Posterior vena cava (tissue), 2 donors: ENCODE results near the gene SWAP70. TPM values are rescaled to one million over a fixed set of nuclear protein-coding genes. Genes with fewer than 3 reads are reported as not detected.
"Not testable (repeated sequence)": the region's sequence is repeated elsewhere in the genome, so short reads cannot be mapped to it uniquely, and the experiment has no call there.

Experiments
- DNase-seq: peaks from one replicate; pipeline ENCODE4 v3.0.0-alpha.2; 2020; ENCODE audit warnings: low spot score
- intact Hi-C, 2 donors: fragments of 100-400 bp; cut with DNase I; formaldehyde crosslinking; loops; one replicate each; pipeline versions ENCODE4 v1.14.1 to v1.14.2; 2022 to 2023
- total RNA-seq, 2 donors: library from RNA; stranded (reverse); fragmentation: NEBNext Ultra II Directional; extraction: Animal tissue kit (Norgen Biotek cat#: 25700); gene quantifications; one replicate each; pipeline ENCODE4 v1.2.1, GENCODE V29; 2021
- donor health status: DM: yes; HTN: yes; CAD: no.
- donor health status: DM: yes; HTN: yes; CAD: no.

The SWAP70 gene
- total RNA-seq, 2 donors from 2014 or later, result 39.4 to 57.0 TPM

DNA sequence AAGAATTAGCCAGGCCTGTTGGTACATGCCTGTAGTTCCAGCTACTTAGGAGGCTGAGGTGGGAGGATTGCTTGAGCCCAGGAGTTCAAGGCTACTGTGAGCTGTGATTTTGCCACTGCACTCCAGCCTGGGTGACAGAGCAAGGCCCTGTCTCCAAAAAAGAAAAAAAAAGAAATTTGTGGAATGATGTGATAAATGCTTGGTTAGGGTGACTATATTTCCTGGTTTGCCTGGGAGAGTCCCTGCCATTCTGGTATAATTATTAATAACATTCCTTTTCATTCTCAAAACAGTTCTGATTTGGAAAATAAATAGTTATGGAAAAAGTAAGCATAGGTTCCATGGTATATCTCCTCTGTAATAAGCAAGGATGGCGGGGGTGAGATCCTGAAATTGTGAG is 74.8 kb downstream of the SWAP70 start:
- no peak for DNase-seq
- intact Hi-C loops, result loop anchor here in 1 of 2 donors (10.0 kb wide), 1 partner anchor 114 kb away; no protein-coding TSS in a partner anchor

DNA sequence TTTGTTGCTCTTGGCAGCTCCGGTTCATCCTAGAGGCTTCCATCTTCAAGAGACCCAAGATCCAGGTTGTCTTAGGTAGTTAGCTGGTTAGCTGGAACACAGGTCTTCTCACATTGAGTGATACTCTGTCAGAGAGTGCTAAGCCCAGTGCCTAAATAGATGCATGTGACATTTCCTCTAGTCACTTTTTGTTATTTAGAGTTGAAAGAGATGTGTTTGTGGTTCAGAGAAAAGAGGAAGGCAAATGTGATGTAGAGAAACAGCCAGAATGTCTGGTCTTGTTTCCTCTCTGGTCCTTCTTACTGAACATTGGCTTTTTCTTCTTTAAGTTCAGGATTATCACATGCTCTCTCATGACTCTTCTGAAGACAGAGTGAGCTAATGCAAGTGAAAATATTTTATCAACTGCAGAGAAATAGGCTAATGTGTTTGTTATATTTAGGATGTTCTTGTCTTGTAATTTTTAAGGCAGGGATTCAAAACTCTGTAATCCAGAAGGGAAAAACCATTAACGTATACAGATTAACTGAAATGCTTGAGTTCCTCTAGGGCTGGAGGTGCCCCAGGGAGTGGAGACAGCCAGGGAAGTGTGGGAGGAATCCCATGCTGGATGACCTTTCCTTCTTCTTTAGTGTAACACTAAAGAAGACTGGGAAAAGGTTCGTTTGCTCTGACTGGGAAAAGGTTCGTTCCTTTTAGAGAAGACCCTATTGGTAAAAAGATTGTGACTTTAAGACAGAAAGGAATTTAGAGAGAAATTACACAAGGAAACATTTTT is 75.4 kb downstream of the SWAP70 start:
- no peak for DNase-seq
- intact Hi-C loops, result loop anchor here in 1 of 2 donors (10.0 kb wide), 1 partner anchor 115 kb away; no protein-coding TSS in a partner anchor

DNA sequence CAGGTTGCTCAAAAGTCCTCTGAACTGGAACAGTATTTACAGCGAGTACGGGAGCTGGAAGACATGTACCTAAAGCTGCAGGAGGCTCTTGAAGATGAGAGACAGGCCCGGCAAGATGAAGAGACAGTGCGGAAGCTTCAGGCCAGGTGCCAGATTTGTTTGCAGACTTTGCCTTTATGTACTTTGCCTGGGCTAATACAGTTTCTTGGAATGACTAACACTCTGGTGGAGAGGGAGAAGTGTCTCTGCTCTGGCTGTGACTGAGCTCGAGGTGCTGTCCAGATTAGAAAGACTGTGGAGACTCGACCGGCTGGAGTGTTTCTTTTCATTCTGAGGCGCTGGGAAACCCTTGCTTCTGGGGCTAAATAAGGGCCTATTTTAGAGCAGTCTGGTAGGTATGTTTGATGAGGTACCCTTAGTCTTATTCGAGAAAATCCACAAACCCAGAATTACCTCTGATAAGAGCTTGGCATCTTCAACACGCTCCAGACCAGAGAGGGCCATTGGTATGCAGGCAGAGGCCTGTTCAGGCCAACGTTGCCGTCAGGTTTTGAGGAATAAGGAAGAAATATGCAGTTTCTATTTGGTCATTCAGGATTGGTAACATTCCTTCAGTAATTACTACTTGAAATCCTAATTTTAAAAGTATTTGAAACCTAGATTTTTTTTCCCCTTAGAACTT is 76.5 kb downstream of the SWAP70 start:
- DNase-seq, result no peak
- intact Hi-C loops, result no loop called here

DNA sequence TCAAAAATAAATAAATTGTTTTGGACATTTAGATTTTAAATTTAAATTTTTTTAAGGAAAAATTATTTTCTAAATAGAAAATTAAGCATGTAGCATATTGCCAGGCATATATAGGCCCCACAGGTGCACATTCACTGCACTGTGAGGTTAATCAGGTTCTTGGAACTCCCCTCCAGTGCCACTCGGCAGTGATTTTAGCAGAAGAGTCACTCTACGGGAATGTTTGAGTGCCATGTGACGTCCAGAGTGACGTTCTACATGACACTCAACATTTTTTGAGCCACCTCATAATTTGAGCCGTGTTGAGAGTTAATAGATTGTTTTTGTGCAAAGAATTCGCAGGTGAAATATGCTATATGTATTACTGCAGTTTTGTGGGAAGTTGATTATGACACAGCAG is 77.4 kb downstream of the SWAP70 start:
- intact Hi-C loops, result no loop called here
- DNase-seq, result no peak

DNA sequence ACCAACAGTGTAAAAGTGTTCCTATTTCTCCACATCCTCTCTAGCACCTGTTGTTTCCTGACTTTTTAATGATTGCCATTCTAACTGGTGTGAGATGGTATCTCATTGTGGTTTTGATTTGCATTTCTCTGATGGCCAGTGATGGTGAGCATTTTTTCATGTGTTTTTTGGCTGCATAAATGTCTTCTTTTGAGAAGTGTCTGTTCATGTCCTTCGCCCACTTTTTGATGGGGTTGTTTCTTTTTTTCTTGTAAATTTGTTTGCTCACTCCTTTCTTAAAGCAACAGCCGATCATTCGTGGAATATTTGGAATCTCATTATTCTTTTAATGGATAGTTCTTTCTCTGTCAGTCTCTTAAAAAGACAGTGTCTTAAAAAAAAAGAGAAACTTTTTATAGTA is 79.6 kb downstream of the SWAP70 start:
- intact Hi-C loops, DNase-seq: not testable (repeated sequence)

DNA sequence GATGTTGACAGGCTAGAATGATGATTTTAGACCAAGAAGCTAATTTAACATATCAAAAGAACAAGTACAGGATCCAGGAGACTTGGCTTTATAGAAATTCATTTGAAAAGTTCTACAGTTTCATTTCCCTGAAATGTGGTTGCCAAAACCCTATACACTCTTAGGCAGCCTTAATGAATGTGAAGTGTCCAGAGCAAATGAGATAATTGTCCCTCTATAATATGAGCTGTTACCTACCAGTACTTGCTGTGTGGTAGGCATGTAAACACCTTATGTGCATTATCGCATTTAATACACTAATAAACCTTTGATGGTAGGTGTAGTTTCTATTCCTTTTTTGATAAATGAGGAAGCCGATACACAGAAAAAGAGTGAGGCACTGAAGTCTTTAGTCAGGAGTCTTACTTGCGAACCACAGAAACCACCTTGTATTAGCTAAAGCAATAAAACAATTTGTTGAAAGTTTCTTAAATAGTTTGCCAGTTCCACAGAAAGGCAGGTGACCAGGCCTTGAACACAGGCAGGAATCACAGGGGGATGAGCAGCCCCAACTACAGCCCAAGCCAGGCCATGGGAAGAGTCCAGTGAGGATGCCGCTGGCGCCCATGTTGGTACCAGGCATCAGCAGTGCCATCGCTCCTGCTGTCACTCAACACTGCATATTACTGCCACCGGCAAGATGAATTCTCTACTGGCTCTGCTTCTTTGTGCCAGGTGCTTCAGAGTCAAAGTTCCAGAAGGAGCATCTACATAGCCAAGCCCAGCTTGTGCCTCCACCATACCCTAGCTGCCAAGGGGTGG is 81.7 kb downstream of the SWAP70 start:
- no peak for DNase-seq
- intact Hi-C loops, result loop anchor here in 1 of 2 donors (5.0 kb wide), 1 partner anchor 273 kb away; no protein-coding TSS in a partner anchor

DNA sequence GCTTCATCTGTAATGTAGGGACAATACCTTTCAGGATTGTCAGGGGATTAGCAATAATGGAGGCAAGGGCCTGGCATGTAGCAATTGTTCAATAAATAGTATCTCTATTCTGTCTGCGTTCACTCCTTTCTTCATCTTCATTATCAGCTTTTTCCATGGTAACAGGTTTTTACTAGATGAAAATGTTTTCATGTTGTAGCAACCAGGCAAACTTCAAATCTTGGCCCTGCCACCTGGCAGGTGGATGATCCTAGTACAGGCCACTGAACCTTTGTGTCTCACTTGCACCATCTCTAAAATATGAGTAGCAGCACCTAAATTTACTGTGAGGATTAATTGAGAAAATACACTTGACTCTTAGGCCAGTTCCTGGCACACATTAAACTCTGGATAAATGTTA is 83.4 kb downstream of the SWAP70 start:
- intact Hi-C loops, result loop anchor here in 1 of 2 donors (5.0 kb wide), 1 partner anchor 275 kb away; no protein-coding TSS in a partner anchor
- DNase-seq, result no peak

DNA sequence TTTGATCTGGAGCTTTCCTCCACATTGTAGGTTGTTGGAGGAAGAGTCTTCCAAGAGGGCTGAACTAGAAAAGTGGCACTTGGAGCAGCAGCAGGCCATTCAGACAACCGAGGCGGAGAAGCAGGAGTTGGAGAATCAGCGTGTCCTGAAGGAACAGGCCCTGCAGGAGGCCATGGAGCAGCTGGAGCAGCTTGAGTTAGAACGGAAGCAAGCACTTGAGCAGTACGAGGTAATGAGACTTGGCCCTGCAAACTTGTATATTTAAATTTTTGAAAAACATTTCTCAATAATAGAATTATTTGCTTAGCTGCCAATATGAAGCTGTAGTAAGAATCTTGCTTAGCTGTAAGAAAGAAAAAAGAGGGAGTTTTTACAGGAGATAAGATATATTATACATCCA is 84.0 kb downstream of the SWAP70 start:
- intact Hi-C loops, result loop anchor here in 1 of 2 donors (5.0 kb wide), 1 partner anchor 276 kb away; no protein-coding TSS in a partner anchor

DNA sequence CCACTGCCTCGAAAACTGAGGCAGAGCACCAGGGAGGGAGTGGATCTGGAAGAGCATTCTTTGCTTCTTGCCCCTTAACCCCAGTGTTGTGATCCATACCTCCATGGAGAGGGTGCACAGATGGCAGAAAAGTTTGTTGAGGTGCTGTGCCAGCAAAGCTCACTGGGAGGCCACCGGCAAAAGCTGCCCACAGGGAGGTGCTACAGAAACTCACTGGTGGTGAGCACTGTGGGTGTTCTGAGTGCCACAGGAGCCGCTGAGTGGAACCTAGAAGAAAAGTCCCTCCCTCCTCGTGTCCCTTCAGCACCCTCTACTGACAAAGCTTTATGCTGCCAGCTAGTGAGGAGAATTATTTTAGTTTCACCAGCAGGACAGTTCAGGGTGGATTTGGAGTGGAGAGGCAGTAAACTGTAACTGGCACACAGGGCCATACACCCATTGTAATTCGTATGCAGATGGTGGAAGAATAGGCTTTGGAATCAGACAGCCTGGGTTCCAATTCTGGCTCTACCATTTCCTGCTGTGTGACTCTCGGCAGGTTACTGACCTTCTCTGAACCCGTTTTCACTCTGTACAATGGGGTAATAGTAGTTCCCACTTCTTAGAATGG is 84.6 kb downstream of the SWAP70 start:
- DNase-seq, result no peak
- intact Hi-C loops, result loop anchor here in 1 of 2 donors (5.0 kb wide), 1 partner anchor 276 kb away; no protein-coding TSS in a partner anchor

More for the DNA sequence above, 84.0 kb downstream of the SWAP70 start:
- DNase-seq, result no peak

DNA sequence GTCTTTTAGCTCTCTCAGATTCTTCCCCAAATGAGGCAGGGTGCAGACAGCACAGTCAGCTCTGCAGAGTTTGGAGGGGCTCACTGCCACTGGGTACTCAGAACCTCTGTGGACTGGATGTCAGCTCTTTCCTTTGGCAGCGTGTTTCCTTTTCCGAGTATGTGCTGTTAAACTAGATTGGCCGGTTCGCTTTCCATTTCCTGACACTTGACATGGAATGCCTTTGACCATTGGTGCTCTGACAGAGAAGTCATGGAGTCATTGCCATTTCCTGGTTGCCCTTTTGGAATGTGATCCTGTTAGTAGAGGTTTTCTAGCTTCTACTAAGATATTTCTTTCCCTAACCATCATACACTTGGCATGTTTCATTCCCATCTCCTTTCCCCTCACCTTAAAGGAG is 86.7 kb downstream of the SWAP70 start:
- DNase-seq, result no peak
- intact Hi-C loops, result loop anchor here in 1 of 2 donors (10.0 kb wide), 2 partner anchors 136 to 1844 kb away; no protein-coding TSS in a partner anchor

DNA sequence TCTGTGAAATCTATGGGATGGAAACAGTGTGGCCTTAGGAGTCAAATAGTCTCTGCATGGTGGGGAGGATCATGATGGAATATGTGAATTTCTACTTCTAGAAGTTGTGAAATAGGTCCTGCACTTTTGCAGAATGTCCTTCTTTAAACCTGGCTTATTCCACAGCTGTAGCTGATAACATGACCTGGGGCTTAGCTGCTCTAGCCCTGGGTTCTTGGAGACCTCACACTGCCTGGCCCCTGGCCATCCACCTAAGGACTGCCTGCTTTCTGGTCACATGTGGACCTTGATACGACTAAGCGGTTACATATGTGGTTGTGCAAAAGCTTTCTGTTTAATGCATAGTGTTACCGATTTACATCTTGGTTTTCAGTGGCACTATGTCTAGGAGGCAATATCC is 88.2 kb downstream of the SWAP70 start:
- DNase-seq, result no peak
- intact Hi-C loops, result loop anchor here in 1 of 2 donors (10.0 kb wide), 2 partner anchors 137 to 1843 kb away; no protein-coding TSS in a partner anchor

DNA sequence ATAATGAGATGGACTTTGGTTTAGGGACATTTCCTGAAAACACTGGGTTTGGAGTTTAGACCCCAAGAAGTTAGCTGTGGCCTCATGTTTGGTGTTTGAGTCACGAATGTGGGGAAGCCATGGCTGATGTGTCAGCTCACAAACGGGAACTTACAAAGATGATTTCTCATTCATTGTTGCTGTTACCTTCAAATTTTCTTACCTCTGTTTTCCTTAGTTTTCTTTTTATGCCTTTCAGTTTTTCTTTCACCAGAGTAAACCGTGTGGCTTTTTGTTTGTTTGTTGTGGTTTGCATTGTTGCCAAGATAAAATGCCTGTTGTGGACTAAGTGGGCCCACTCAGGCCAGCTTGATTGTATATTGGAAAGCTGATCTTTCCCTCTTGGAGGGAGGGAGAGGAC is 89.1 kb downstream of the SWAP70 start:
- intact Hi-C loops, result loop anchor here in 1 of 2 donors (10.0 kb wide), 2 partner anchors 138 to 1842 kb away; no protein-coding TSS in a partner anchor
- no peak for DNase-seq

DNA sequence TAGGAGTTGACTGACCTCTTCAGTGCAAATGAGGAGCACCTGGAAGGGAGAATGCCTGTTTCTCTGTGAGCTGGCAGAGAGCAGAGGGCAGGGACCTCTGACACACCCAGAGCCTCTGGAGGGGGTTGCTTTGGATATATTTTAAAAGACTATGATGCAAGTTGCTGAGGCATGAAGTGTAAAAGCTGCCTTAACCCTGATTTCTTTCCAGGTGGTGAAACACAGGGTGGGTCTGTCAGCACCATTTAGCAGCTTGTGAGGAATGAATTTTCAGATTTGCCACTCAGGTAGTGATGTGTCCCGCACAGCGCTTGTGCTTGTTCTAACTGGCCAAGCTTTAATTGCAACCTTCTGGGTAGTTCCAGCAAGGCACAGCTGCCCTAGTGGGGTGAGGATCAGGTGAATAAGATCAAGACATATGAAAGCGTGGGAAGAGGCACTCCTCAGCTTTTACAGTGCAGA is 90.2 kb downstream of the SWAP70 start:
- intact Hi-C loops, result loop anchor here in 1 of 2 donors (10.0 kb wide), 2 partner anchors 139 to 1841 kb away; no protein-coding TSS in a partner anchor
- DNase-seq, result no peak

DNA sequence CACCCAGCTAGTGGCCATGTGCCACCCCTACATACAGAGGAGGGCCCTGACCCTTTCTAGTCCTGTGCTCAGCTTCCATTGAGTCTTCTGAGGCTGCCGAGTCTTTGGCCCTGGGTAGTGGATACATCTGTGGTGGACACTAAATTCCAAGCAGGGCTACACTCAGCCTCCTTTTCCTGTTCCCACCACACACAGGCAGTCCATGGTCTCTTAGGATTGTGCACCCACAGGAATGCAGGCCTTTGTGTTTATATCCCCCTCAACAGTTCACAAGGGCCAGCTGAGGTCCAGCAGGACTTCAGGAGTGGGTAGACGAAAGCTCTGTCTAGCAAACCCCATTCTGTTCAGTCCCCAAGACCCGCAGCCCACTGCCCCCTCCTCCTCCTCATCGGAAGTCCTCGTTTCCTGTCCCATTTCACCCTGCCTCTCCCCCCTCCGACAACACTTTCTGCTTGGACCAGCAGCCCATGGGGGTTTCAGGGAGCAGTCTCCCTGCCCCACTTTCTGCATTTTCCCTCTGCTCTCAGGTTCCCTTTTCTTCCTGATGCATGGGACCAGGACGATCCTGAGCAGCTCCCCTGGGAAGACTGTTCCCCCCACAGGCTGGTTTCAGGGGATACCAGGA is 91.8 kb downstream of the SWAP70 start:
- no peak for DNase-seq
- intact Hi-C loops, result loop anchor here (5.0 to 10.0 kb wide), 6 partner anchors 141 to 1839 kb away; partner anchors contain the start of gene ADM (in 1 of the 2)

DNA sequence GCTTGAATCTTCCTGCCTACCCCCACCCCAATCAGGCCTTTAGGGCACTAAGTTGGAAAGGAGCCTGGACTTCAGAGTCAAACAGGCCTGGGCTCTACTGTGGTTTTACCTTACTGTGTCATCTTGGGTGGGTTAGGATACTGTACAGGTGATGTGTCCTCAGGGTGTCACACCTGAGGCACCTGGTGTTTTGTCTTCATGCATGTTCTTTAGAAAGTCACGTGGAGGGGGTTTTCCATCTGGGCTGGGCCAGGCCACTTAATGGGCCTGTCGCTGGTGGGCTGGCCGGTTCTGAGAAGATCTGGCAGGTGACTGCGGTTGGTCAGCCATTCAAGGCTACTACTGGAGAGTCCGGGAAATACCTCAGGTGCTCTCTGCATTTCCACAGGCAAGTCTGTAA is 92.6 kb downstream of the SWAP70 start:
- DNase-seq, result no peak
- intact Hi-C loops, result loop anchor here (5.0 to 10.0 kb wide), 6 partner anchors 142 to 1838 kb away; partner anchors contain the start of gene ADM (in 1 of the 2)

DNA sequence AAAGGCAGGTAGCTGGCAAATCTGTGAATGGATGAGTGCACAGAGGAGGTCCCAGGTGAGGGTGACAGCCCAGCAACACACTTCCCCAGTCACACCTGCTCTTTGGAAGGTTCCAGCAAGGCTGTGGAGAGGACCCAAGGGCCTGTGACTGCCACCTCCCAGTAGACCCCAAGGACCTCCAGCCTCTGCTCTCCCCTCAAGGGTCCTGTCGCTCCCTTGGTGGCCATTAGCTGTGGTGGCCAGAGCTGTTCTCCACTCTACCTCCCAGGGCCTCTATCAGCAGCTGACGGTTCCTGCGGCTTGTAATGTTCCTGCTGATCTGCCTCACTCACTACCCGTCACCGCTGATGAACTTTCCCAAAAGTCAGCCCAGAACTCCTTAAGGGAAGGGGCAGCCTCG is 93.0 kb downstream of the SWAP70 start:
- intact Hi-C loops, result loop anchor here (5.0 to 10.0 kb wide), 6 partner anchors 142 to 1838 kb away; partner anchors contain the start of gene ADM (in 1 of the 2)
- DNase-seq, result no peak

DNA sequence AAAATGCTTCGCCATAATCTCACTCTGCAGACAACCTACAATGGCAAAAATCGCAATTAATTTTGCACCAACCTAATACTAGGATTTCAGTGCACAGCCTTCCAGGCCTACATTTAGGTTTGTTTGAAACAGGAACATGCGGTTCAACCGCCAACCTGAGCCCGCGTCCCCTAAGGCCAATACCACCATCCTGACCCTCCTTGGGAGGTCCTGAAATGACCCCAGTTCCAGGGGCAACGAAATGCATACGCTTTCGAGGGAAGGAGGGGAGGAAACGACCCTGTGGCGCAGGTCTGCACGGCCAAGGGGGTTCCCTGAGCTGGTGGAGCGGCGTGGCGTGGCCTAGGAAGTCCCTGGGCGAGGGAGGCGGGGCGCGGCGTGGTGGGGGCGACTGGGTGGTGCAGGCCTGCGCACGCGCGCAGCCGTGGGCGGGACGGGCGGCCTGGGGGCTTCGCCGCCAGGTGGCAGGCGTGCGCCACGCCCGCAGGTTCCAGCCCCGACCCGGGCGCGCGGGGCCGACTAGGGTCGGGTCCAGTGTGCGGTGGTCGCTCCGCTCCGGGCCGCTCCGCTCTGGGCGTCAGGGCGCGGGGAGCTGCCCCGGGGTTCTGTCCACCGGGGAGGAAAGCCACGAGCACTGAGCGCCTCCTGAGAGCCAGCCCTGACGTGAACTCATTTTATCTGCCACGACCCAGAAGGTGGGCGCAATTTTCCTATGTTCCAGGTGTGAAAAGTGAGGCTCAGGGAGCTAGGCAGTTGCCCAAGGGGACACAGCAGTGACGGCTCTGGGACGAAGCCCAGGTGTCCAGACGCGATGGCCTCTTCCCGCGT is 94.1 kb downstream of the SWAP70 start:
- intact Hi-C loops, result loop anchor here (5.0 to 10.0 kb wide), 6 partner anchors 143 to 1837 kb away; partner anchors contain the start of gene ADM (in 1 of the 2)
- DNase-seq, result peak; percentile 96
